HepG2 (cell line): ENCODE measurements around the gene DOCK9.

Experiments
- ADNP ChIP-seq: sonication (generic); formaldehyde crosslinking; IDR thresholded peaks from 2 replicates; pipeline ENCODE4 v1.4.0; 2020; ENCODE audit warnings: missing genetic modification reagents
- HDAC2 ChIP-seq: sonication (generic); formaldehyde crosslinking; IDR thresholded peaks from 2 replicates; pipeline ENCODE4 v1.4.0; 2020; ENCODE audit warnings: missing genetic modification reagents
- MXI1 ChIP-seq: IDR thresholded peaks from 3 replicates; pipeline ENCODE4 v1.6.1; 2012; ENCODE audit warnings: low read depth, low read length, inconsistent platforms, borderline replicate concordance
- POLR2A ChIP-seq, 2 experiments: IDR thresholded peaks; 2 replicates each; pipeline ENCODE4 v1.6.1; 2011; ENCODE audit warnings: low read depth in 2 of 2, low read length in 2 of 2, mild to moderate bottlenecking in 1 of 2, moderate library complexity in 1 of 2; ENCODE audit not compliant: insufficient read depth in 1 of 2
- SIN3A ChIP-seq: IDR thresholded peaks from 2 replicates; pipeline ENCODE4 v1.6.1; 2011; ENCODE audit warnings: low read depth, mild to moderate bottlenecking, control low read depth, low read length, borderline replicate concordance
- ZFX ChIP-seq: sonication (generic); formaldehyde crosslinking; IDR thresholded peaks from 2 replicates; pipeline ENCODE4 v1.4.0; 2020; ENCODE audit warnings: mild to moderate bottlenecking, low read depth, missing genetic modification reagents, moderate library complexity
- ZMYM2 ChIP-seq: sonication (generic); formaldehyde crosslinking; IDR thresholded peaks from 2 replicates; pipeline ENCODE4 v1.8.0; 2022; ENCODE audit warnings: mild to moderate bottlenecking, missing genetic modification reagents
- TF ChIP-seq, protein P1 (sequence below): sonication (generic); formaldehyde crosslinking; IDR thresholded peaks from 2 replicates; pipeline ENCODE4 v1.5.1; 2020; ENCODE audit warnings: mild to moderate bottlenecking, missing genetic modification reagents, borderline replicate concordance
- TF ChIP-seq, protein P2 (sequence below): sonication (generic); formaldehyde crosslinking; IDR thresholded peaks from 2 replicates; pipeline ENCODE4 v1.4.0; 2020; ENCODE audit warnings: missing genetic modification reagents

DNA sequence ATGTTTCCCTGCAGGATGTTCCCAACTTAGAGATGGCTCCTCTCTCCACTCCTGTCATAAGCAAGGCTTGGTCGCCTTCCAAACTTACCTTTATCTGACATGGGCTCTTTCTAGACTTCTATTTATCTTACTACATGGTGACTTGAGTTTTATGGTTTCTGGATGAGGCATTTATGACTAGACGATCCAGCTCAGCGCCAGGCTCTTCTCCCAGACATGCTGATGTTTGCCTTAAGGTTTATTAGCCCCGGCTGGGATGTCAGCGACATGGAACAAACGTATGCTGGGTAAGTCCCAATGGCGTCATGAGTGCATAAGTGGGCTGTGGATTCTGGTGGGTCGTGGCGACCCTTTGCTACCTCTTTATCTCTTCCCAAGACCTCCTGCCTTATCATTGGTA, 185.5 kb downstream of the DOCK9 start:
- TF ChIP-seq, protein P1, sequence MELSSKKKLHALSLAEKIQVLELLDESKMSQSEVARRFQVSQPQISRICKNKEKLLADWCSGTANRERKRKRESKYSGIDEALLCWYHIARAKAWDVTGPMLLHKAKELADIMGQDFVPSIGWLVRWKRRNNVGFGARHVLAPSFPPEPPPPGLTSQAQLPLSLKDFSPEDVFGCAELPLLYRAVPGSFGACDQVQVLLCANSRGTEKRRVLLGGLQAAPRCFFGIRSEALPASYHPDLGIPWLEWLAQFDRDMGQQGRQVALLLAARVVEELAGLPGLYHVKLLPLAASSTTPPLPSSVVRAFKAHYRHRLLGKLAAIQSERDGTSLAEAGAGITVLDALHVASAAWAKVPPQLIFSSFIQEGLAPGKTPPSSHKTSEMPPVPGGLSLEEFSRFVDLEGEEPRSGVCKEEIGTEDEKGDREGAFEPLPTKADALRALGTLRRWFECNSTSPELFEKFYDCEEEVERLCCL, result no peak
- TF ChIP-seq ZMYM2 (CRISPR knock-in tag), result no peak
- TF ChIP-seq, protein P2, sequence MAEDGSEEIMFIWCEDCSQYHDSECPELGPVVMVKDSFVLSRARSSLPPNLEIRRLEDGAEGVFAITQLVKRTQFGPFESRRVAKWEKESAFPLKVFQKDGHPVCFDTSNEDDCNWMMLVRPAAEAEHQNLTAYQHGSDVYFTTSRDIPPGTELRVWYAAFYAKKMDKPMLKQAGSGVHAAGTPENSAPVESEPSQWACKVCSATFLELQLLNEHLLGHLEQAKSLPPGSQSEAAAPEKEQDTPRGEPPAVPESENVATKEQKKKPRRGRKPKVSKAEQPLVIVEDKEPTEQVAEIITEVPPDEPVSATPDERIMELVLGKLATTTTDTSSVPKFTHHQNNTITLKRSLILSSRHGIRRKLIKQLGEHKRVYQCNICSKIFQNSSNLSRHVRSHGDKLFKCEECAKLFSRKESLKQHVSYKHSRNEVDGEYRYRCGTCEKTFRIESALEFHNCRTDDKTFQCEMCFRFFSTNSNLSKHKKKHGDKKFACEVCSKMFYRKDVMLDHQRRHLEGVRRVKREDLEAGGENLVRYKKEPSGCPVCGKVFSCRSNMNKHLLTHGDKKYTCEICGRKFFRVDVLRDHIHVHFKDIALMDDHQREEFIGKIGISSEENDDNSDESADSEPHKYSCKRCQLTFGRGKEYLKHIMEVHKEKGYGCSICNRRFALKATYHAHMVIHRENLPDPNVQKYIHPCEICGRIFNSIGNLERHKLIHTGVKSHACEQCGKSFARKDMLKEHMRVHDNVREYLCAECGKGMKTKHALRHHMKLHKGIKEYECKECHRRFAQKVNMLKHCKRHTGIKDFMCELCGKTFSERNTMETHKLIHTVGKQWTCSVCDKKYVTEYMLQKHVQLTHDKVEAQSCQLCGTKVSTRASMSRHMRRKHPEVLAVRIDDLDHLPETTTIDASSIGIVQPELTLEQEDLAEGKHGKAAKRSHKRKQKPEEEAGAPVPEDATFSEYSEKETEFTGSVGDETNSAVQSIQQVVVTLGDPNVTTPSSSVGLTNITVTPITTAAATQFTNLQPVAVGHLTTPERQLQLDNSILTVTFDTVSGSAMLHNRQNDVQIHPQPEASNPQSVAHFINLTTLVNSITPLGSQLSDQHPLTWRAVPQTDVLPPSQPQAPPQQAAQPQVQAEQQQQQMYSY (CRISPR knock-in tag), result no peak
- TF ChIP-seq POLR2A (IDR thresholded peaks at IDR 0.05; ENCODE audit: insufficient read depth in 1 of 2, low read depth in 2 of 2, low read length in 2 of 2), result no peak
- no peak for TF ChIP-seq MXI1
- no peak for TF ChIP-seq SIN3A
- no peak for TF ChIP-seq ZFX (CRISPR knock-in tag)
- TF ChIP-seq HDAC2 (CRISPR knock-in tag), result no peak
- TF ChIP-seq ADNP (CRISPR knock-in tag), result no peak
